Hepatic stellate cell (primary cell): Measurements from ENCODE around the gene MACC1.
"Not testable (repeated sequence)": the region's sequence is repeated elsewhere in the genome, so short reads cannot be mapped to it uniquely, and the experiment has no call there.

ENCODE experiments used
- DNase-seq: peaks from one replicate; pipeline ENCODE4 v3.0.0; 2011; ENCODE audit warnings: low spot score

The MACC1 gene

DNA sequence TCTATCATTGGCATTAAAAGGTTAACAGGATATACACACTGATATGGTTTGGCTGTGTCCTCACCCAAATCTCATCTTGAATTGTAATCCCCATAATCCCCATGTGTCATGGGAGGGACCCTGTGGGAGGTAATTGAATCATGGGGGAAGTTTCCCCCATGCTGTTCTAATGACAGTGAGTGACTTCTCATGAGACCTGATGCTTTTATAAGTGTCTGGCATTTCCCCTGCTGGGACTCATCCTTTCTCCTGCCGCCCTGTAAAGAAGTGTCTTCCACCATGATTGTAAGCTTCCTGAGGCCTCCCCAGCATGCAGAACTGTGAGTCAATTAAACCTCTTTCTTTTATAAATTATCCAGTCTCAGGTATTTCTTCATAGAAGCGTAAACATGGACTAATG is 9.4 kb downstream of the MACC1 start:
- DNase-seq = not testable (repeated sequence)

DNA sequence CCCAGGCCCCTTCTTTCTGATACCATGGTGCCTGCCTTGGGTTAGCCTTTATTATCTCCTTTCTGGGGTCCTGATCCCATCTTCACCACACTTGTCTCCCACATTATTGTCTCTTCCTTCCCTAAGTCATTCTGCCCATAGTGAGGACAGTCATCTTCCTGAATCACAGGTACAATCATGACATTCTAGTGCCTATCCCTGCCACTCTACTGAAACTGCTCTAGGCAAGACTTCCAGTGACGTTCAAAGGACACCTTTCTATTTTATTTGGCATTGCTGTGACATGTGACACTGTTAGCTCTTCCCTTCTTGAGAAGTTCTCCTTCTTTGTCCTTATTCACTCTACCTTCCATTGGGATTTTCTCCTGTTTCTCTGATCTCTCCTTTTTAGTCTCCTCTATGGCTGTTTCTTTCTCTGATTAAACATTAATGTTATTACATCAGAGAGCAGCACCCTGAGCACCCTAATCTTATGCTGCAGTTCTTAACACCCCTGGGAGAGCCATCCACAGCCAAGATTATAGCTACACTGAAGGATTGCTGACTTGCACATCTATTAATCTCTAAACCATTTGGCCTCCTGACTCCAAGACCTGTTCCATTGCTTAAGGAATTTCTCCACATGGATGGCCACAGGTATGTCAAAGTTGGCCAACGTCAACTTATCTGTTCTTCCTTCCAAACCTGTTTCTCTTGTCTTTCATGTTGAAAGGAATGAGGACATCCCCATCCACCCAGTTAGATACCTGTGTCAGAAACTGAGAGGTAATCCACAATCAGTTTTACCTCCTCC is 10.9 kb downstream of the MACC1 start:
- DNase-seq = no peak

DNA sequence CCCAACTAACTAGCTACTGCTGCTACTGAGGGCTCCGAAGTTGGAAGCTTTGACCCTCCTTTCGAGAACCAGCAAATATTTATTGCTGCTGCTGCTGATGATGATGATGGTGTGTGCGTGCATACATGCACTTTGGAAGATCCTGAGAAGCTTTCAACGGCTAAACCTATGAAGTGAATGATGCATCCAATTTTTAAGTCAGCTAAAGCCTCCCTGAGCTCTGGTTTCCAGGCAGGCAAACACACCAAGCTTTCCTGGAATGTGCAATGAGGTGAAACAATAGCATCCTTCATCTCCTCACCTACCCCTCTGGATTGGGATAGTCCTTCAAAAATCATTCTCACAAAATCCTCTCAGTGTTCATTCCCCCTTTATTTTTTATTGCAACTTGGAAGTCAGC is 13.9 kb downstream of the MACC1 start:
- no peak for DNase-seq

DNA sequence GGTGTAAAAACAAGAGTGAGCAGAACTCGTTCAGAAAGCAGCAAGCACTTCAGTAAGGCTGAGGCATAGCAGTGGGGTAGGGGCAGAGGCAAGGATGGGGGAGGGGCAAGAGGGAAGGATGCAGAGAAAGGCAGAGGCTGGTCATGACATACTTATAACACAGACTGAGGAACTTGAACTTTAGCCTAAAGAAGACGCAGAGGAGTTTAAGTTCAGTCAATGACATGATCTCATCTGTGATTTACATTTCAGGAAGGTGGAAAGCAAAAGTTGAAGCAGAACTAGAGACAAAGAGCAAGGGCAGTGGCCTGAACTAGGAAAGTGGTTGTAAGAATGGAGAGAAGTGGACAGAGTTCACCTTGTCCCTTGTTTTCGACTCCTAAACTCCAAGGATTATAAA is 15.8 kb downstream of the MACC1 start:
- no peak for DNase-seq

DNA sequence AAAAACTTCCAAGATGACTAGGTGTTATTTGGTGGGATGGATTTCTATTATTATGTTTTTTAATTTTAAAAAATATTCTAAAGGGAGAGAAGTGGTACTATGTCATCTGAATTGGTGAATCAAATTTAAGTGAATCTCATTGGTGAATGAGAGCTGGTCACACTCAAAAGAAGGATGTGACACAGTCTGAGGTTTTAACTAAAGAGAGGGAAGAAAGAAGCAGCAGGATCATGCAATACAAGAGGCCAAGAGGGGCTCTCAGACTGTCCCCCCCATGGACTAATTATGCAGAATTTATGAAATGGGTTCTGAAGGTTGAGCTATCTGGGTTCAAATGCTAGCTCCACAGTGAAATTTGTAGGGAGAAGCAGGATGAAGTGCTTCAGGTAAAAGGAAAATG is 16.2 kb downstream of the MACC1 start:
- no peak for DNase-seq

DNA sequence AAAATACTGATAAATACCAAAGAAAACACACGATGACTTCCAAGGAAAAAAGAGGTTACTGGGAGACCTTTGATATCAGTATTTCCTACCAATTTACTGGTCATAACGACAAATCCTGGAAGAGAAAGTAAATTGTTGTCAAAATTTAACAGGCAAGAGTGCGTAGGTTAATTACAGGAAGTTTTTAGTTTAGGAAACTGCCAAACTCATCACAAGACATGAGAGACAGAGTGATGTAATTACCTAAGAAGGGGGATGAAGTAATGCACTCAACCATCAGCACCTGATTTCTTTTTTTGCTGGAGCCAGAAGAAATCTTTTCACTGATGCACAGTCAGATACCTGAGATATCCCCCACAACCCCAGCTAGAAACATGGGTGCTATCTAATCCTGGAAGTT is 16.8 kb downstream of the MACC1 start:
- no peak for DNase-seq

DNA sequence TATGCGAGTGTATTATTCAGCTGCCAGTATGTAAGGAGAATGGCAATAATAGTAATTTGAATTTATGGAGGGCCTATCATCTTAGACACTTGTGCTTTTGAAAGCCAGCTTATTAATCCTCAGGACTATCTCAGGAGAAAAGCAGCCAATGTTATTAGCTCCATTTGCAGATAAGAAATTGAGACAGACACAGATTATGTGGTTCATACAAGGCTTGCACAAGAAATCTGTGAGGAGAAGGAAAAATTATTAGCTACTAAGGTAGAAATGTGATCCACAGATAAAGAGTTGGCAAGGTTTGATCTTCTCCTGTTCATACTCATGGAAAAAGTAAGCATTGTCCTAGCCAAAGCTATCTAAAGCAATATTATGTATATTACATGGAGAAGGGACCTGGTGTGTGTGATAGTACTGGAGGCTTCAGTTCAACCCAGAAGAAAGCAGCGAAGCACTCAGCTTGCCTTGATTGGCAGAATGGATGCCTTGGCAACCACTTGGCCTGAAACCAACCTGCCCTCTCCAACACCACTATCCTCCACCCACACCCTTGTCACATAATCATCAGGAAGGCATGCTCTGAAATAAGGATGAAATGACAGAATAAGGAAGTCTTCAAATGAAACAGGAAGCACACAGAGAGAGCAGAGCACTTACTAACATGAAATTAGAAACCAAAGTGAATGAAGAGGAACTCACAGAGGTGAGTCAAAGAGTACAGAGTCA is 18.0 kb downstream of the MACC1 start:
- no peak for DNase-seq

DNA sequence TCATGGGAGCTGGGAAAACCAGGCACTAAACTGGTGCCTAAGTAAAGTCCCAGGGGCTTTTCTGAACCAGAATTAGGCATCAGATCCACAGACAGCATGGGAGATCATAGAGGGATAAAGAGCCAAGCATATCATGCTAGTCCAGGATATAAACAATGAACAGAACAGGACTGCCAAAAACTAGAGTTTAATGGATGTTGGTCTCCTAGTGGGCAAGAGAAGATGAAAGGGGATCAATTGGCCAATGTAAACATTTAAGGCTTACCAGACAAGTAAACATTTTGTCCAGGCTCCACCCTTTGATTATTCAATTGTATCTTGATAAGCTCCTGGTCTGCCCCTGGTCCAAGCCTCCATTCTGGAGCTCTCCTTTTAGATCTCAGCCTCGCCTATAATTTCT is 18.9 kb downstream of the MACC1 start:
- DNase-seq = no peak

DNA sequence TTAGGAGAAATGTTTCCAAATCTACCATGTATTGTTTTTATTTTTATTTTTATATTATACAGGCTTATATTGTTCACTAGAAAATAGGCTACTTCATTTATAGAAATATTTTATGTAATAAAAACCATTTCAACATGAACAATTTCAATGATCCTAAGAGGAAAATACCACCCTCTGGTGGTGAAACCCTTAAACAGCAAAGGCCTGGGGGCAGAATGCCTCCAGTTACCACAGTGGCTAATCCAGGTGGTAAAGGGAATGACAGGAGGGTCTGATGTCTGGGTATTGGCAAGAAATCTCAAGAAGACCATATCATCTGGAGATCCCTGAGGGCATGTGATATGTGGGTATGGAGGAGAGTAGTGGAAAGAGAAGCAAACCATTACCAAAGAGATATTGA is 19.3 kb downstream of the MACC1 start:
- no peak for DNase-seq

DNA sequence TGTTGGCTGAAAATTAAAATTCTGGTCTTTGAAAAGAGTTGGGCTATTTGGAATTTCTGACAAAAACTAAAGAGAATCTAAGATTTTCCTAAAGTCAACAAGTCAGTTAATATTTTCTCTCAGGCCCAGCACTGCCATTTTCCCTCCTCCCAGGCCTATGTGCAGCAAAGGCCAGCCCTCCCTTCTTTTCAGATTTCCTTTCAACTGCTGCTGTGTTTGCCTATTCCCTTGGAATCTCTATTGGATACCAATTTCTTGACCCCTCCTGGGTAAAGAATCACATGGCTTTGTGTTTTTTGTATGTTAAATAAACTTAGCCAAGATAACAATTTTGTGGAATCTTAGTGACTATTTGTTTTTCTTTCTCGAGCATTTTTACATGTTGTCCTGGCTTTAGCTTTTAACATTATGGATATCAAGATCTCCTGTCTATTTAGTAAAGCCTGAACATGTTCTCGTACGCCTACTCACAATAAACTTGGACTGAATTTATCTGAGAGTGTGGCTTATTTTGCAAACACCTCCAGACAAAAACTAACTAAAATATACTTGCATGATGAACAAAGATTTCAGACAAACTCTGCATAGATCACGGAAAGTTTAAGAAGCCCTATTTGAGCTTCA is 19.9 kb downstream of the MACC1 start:
- DNase-seq = no peak

DNA sequence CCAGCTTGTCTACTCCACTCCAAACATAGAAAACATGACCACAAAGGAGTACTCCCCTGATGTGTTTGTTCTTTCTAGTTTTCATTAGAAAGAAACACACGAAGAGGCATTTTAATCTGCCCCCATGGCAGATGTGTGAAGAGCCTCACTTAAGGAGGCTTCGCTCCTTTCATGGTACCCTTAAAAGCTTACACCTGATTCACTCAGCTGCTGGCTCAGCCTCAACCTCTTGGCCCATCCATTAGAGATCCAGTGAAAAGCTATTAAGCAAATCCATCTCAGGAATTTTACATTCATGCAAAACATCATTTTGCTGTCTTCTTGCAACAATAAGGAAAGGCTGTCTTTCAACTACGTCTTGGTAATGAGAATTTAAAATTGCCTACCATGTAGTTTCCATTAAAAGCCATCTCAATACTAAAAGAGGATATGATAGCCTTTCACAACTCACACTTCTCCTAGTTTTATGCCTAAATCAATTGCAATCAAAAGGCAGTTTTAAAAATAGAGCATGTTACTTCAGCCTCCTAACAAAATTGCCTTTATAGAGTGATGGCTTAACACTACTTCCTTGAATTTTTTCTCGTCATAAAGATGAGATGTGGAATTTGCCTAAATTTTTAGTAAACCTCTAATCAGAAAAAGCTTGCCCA is 22.7 kb downstream of the MACC1 start:
- DNase-seq = no peak

DNA sequence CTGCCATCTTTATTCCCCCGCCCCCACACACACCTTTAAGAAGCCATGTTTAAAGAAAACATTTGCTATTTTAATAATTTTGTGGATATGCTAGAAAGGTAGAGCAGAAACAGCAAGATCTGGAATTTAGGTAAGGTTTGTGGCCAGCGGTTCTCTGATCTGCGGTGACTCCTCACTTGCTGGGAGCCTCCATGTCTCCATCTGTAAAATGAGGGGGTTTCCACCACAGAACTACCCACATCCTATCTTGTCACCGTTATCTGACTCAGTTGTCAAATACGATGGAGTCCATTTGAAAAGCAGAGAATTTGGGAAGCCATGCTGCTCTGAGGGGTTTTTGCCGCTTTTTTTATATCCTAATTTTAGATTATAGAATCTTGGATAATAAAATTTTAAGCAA is 23.3 kb downstream of the MACC1 start:
- no peak for DNase-seq

DNA sequence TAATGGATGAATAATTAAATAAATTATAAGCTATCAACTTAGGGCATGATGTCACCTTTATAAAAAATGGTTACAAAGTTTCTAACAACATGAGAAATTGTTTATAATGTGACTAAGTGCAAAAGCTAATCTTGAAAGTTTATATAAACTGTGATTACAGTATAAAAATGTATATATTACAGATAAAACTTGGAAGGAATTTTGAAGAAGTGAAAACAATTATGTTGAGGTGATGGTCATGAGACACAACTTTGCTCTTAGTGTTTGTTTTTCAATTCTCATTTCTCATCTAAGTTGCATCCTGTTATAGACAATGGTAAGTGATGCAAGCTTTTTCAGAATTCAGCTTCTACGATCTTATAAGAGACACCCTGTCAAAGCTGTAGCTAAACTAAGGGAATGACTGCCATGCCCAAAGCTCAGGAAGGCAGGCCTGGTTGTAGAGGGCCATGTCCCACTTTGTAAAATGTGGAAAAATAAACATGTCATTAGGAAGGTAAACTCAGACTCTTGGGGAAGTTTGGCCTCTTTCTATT is 23.9 kb downstream of the MACC1 start:
- DNase-seq = no peak

DNA sequence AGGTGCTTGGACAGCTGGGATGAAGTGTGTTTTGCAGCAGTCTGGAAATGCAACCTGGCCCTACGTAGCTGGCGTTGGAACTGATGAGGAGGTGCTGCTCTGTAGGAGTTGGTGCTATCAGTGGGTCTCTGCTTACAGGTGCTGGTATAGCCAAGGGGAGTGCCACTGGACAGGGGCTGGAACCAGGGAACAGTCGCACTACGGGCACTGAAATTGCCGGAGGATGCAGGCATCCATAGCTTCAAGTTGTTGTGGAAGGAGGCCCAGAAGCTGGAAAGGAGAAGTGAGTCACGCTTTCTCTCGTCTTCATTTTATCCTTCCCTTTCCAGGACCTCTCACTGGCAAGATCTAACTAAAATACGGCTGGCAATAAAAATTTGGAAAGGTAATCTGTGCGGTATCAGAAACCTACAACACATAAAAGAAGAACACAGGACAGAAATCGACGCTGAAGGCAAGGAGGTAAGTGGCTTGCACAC is 25.8 kb downstream of the MACC1 start:
- no peak for DNase-seq

DNA sequence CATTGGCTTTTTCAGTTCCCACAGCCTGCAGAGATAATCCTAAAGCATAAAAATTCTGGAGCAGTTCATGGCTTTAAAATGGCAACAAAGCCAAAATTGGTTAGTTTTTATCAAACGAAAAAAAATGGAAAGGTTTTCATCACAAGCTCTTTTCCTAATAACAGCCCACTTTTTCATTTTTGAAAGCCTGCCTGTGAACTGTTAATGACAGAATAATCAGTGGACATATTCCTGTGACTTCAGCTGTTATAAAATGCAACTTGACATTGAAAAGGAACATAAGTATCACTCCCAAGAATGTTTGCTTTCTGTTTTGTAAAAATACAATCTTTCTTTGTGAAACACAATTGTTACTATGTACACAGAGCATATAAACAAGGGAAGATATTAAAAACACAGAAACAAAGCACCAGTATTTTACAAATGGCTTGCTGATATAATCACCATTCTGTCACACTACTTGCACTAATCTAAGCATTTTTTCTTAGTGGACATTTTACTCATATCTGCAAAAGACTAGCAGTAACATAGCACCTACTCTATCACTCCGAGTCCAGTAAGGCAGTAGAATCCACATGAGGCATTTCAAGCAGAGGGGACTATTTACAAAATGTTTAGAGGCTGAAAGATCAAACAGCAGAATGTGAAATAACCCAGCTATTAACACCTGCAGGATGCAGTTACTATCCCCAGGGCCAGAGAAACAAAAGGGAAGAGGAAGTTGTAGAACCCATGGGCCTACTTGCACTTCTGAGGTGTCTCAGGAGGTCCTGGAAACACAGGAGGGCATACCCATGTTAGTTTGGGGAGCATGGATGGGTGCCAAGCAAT is 26.4 kb downstream of the MACC1 start:
- no peak for DNase-seq

DNA sequence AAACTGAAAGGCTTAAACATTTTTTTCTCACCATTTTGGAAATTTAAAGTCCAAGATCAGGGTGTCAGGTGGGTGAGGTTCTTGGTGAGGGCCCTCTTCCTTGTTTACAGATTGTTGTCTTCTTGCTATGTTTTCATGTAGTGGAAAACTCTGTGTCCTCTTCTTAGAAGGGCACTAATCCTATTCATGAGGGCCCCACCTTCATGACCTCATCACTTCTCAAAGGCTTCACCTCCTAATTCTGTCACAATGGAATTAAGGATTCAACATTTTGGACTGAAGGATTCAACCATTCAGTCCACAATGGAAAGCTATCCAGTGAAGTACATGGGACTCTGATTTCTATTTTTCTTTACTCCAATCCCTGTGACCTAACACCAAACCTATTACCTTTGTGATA is 27.3 kb downstream of the MACC1 start:
- no peak for DNase-seq

DNA sequence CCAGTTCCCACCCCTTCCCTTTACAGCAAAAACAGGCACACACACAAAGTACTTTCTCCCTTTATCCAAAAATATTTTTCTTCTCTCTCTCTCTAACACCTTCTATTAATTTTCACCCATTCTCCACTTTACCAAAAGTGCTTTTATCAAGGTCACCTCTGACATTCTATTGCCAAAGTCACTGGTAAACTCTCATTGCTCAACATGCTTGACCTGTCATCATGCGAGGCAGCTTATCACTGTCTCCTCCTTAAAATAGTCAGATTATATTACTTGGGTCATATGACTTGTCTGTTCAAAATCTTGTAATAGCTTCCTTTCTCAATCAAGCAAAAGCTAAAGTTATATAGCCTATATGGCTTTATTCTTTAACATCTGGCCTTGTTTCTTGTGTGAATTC is 28.6 kb downstream of the MACC1 start:
- DNase-seq = no peak

DNA sequence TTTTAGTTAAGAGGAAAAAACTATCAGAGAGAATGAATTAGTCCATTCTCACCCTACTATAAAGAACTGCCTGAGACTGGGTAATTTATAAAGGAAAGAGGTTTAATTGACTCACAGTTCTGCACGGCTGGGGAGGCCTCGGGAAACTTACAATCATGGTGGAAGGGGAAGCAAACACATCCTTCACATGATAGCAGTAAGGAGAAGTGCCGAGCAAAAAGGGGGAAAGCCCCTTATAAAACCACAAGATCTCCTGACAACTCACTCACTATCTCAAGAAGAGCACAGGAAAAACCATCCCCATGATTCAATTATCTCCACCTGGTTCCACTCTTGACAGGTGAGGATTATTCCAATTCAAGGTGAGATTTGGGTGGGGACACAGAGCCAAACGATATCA is 29.3 kb downstream of the MACC1 start:
- not testable (repeated sequence) for DNase-seq

DNA sequence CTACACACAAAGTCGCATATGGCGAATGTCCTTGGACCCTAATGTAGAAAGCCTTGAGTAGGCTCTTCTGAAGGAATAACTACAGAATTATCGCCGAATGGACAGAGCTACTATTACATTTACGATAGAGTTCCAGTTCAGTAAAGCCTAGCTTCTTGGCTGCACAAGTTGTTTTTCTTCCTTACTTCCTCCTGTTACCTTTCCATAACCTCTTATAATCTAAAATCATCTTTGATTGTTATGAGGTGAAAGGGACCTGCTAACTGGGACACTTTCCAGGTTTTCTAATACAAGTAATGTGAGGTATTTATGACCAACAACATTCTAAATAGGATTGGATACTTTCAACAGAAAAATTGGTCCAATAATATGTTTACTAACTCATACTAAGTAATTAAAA is 31.2 kb downstream of the MACC1 start:
- no peak for DNase-seq

DNA sequence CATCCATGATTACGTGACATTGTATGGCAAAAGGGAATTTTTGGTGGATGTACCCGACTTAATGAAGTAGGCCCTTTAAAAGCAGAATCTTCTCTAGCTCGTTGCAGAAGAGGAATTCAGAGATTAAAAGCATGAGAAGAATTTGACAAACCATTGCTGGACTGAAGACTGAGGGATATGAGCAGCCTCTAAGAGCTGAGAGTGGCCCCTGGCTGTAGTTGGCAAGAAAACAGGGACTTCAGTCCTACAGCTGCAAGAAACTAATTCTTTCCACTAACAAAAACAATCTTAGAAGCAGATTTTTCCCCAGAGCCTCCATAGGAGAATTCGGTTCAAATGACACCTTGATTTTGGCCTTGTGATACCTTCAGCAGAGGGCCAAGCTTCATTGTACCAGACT is 34.1 kb downstream of the MACC1 start:
- DNase-seq = no peak

DNA sequence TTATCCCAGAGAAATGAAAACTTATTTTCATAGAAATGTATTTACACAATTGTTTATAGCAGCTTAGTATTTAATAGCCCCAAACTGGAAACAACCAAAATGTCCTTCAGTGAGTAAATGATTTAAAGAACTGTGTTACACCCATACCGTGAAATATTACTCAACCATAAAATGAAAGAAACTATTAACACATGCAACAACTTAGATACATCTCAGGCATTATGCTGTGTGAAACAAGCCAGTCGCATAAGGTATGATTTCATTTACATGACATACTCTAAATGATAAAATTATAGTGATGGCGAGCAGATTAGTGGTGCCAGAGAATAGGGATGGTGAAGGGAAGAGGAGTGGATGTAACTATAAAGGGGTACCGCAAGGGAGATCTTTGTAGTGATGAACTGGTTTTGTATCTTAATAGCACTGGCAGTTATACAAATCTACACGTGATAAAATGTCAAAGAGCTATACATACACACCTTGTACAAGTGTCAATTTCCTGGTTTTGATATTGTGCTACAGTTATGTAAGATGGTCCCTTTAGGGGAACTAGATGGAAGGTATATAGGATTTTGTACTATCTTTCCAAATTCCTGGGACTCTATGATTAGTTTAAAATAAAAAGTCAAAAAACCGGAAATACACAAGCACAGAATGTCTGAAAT is 40.5 kb downstream of the MACC1 start:
- no peak for DNase-seq
